ENCODE measurements around the gene C15orf61.
A peak's percentile ranks its signal among the peaks of the same experiment; 100 is the strongest.

The C15orf61 gene

GRCh38 chr15:67521029-67521782 is at the start of gene C15orf61:
TSS of gene C15orf61 (plus strand) at chr15:67521131. CDS start at chr15:67521249, 118 bp downstream.
- peak within 1 kb of the TSS; percentile 84 for H3K27ac ChIP-seq
- TF ChIP-seq, protein P1, sequence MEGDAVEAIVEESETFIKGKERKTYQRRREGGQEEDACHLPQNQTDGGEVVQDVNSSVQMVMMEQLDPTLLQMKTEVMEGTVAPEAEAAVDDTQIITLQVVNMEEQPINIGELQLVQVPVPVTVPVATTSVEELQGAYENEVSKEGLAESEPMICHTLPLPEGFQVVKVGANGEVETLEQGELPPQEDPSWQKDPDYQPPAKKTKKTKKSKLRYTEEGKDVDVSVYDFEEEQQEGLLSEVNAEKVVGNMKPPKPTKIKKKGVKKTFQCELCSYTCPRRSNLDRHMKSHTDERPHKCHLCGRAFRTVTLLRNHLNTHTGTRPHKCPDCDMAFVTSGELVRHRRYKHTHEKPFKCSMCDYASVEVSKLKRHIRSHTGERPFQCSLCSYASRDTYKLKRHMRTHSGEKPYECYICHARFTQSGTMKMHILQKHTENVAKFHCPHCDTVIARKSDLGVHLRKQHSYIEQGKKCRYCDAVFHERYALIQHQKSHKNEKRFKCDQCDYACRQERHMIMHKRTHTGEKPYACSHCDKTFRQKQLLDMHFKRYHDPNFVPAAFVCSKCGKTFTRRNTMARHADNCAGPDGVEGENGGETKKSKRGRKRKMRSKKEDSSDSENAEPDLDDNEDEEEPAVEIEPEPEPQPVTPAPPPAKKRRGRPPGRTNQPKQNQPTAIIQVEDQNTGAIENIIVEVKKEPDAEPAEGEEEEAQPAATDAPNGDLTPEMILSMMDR (IDR thresholded peaks at IDR 0.05), result peak; percentile 39
- TF ChIP-seq ZFX (IDR thresholded peaks at IDR 0.05; ENCODE audit: borderline replicate concordance), result no peak

- TF ChIP-seq, protein P1 (IDR thresholded peaks at IDR 0.05), result no peak
- TF ChIP-seq ZFX (IDR thresholded peaks at IDR 0.05; ENCODE audit: borderline replicate concordance), result no peak
- H3K27ac ChIP-seq, result no peak overlapping the region
Measured at GRCh38 chr15:67472957-67473356, 48.0 kb upstream of the C15orf61 start.

GRCh38 chr15:67474405-67475110 is 46.4 kb upstream of the C15orf61 start:
- TF ChIP-seq, protein P1 (IDR thresholded peaks at IDR 0.05), result no peak
- TF ChIP-seq ZFX (IDR thresholded peaks at IDR 0.05; ENCODE audit: borderline replicate concordance), result no peak

DNA sequence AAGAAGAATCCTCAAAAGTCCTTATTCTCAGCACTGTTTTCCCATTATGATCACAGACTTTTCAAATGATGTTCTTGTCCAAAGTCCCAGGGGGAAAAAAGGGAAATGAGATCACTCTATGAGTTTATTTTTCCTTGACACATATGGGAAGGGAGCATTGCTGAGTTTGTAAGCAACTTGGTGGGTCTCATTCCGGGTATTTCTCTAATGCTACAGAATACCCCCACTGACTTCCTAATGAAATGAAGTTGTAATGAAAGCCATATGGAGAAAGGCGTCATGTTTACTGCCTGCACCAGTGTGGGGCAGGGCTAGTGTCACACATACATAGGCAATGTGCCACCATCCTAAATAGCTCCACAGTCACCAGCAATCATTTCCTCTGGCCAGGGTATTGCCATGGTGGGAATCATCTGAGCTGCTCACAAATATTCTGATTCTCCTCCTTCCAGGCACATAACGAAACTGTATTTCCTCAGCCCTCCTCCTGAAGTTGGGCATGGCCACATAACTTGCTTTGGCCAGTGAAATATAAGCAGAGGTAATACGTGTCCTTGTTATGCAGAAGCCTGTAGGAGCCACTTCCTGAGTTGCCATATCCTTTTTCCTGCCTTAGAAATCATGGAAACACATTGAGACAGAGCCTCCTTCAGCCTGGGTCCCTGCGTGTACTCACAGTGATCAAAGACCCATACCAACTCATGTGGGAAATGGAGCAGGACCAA is 41.0 kb upstream of the C15orf61 start:
- no peak overlapping the region for H3K27ac ChIP-seq
- TF ChIP-seq ZFX (IDR thresholded peaks at IDR 0.05; ENCODE audit: borderline replicate concordance), result no peak
- TF ChIP-seq, protein P1 (IDR thresholded peaks at IDR 0.05), result no peak

More at GRCh38 chr15:67474405-67475110, 46.4 kb upstream of the C15orf61 start:
- H3K27ac ChIP-seq, result no peak overlapping the region

- TF ChIP-seq, protein P1 (IDR thresholded peaks at IDR 0.05), result no peak
- TF ChIP-seq ZFX (IDR thresholded peaks at IDR 0.05; ENCODE audit: borderline replicate concordance), result no peak
Measured at GRCh38 chr15:67480741-67481140, 40.2 kb upstream of the C15orf61 start.

GRCh38 chr15:67481680-67482079 is 39.3 kb upstream of the C15orf61 start:
- TF ChIP-seq, protein P1 (IDR thresholded peaks at IDR 0.05), result no peak
- TF ChIP-seq ZFX (IDR thresholded peaks at IDR 0.05; ENCODE audit: borderline replicate concordance), result no peak
- H3K27ac ChIP-seq, result no peak overlapping the region

More at GRCh38 chr15:67480741-67481140, 40.2 kb upstream of the C15orf61 start:
- H3K27ac ChIP-seq, result no peak overlapping the region
